Left ventricle myocardium inferior (tissue), 1 donor: ENCODE results near the gene PFKM. TPM values are rescaled to one million over a fixed set of nuclear protein-coding genes. Genes with fewer than 3 reads are reported as not detected.

ENCODE experiments used
- DNase-seq: peaks from one replicate; pipeline ENCODE4 v3.0.0-alpha.2; 2020
- H3K27ac ChIP-seq: fragments of 200-600 bp; replicated peaks from 2 replicates; pipeline ENCODE4 v1.8.0; 2021
- H3K27me3 ChIP-seq: fragments of 200-600 bp; 2 replicates; pipeline ENCODE4 v1.8.0; 2021; ENCODE audit warnings: low read depth
- H3K36me3 ChIP-seq: fragments of 200-600 bp; 2 replicates; pipeline ENCODE4 v1.8.0; 2021
- H3K4me1 ChIP-seq: fragments of 200-600 bp; 2 replicates; pipeline ENCODE4 v1.8.0; 2021
- H3K4me3 ChIP-seq: fragments of 200-600 bp; 2 replicates; pipeline ENCODE4 v1.8.0; 2021; ENCODE audit warnings: mild to moderate bottlenecking, moderate library complexity
- H3K9me3 ChIP-seq: fragments of 200-600 bp; replicated peaks from 2 replicates; pipeline ENCODE4 v1.8.0; 2021
- intact Hi-C: fragments of 100-400 bp; cut with micrococcal nuclease; formaldehyde crosslinking; loops from one replicate; pipeline ENCODE4 v1.11.0; 2022
- microRNA-seq: library from miRNA; unstranded; fragments of <30 nt; microRNA quantifications from one replicate; pipeline ENCODE4 v1.2.0, GENCODE V29; 2020
- total RNA-seq: library from RNA; stranded (reverse); fragmentation: NEBNext Ultra II Directional; extraction: Animal tissue kit (Norgen Biotek cat#: 25700); gene quantifications from one replicate; pipeline ENCODE4 v1.2.1, GENCODE V29; 2021
- TF ChIP-seq, protein P1 (sequence below): fragments of 200-600 bp; IDR thresholded peaks from 2 replicates; pipeline ENCODE4 v1.8.0; 2021; ENCODE audit warnings: antibody characterized with exemption, mild to moderate bottlenecking, borderline replicate concordance
- donor health status: DM: no; HTN: yes; CAD: no; lungs with severe emphysema.

PFKM gene
- total RNA-seq, 1 donor from 2014 or later, result 671 TPM

DNA sequence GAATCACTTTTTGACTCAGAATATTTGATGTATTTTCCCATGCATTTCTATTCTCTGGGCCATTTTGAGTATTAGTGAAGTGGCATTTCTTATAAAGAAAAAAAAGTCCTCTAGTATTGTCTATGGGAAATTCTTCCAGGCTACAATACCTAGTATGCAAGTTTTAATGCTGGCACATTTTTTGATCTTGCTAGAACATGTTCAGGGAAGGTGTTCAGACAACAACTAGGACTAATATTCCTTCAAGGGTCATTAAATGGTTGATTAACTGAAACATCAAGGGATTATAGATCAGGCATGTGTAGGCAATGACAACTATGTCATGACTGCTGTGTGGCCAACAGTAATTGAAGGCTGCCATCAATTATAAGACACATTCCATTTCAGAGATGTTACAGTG, 71.9 kb downstream of the PFKM start:
- TF ChIP-seq, protein P1, sequence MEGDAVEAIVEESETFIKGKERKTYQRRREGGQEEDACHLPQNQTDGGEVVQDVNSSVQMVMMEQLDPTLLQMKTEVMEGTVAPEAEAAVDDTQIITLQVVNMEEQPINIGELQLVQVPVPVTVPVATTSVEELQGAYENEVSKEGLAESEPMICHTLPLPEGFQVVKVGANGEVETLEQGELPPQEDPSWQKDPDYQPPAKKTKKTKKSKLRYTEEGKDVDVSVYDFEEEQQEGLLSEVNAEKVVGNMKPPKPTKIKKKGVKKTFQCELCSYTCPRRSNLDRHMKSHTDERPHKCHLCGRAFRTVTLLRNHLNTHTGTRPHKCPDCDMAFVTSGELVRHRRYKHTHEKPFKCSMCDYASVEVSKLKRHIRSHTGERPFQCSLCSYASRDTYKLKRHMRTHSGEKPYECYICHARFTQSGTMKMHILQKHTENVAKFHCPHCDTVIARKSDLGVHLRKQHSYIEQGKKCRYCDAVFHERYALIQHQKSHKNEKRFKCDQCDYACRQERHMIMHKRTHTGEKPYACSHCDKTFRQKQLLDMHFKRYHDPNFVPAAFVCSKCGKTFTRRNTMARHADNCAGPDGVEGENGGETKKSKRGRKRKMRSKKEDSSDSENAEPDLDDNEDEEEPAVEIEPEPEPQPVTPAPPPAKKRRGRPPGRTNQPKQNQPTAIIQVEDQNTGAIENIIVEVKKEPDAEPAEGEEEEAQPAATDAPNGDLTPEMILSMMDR, result no peak
- H3K36me3 ChIP-seq, result no peaks in the 10 kb centered on the region
- no peak overlapping the region for H3K27ac ChIP-seq
- intact Hi-C loops, result loop anchor here (10.0 kb wide), 1 partner anchor 164 kb away; the partner anchor contains the start of gene ZNF641
- no peaks in the 10 kb centered on the region for H3K9me3 ChIP-seq
- H3K27me3 ChIP-seq, result no peaks in the 10 kb centered on the region
- DNase-seq, result no peak
- no peak overlapping the region for H3K4me3 ChIP-seq
- H3K4me1 ChIP-seq, result no peaks in the 10 kb centered on the region

DNA sequence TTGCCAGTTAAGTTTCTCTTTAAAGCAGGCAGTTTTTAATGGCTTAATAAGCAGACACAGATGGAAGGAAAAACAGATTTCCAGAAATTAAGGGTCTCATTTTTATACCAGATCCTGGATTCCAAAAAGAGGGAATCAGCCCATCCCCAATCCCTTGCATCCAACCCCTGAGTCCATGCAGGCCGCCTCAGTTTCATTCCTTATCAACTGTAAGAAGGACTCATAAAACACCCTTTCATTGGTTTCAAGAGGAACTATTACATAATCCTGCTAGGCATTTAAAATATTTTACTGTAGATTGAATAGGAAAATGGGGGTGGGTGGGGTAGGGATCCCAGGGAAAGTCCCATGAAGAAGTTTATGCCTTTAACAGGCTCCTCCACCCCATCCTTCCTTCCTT, 73.7 kb downstream of the PFKM start:
- Histone ChIP-seq H3K36me3 (no peaks in the 10 kb centered on the region), H3K9me3 (no peaks in the 10 kb centered on the region), H3K4me1 (peaks cover 12% of the 10 kb centered on the region), H3K27me3 (no peaks in the 10 kb centered on the region), H3K4me3 (no peak overlapping the region), H3K27ac (no peak overlapping the region)
- TF ChIP-seq, protein P1, result no peak
- intact Hi-C loops, result loop anchor here (10.0 kb wide), 1 partner anchor 162 kb away; the partner anchor contains the start of gene ZNF641
- DNase-seq, result no peak

DNA sequence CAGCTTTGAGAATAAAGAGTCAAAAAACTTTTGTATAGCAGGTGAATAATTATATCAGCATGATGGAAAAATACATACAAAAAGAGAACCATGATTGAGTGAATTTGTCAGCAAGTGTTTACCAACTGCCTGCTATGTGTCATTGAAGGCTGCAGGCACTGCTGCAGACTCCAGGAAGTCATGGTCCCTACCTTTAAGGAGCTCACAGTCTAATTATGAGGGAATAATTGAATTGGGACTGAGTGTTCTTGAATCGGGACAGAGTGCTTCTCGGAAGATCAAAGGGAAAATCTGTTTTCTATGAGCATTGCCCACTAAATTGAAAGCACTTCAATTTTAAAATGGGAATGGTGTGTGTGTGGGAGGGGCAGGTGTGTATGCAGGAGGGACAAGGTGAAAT, 74.5 kb downstream of the PFKM start:
- H3K4me1 ChIP-seq, result peaks cover 17% of the 10 kb centered on the region
- no peaks in the 10 kb centered on the region for H3K27me3 ChIP-seq
- intact Hi-C loops, result loop anchor here (10.0 kb wide), 1 partner anchor 161 kb away; the partner anchor contains the start of gene ZNF641
- no peaks in the 10 kb centered on the region for H3K9me3 ChIP-seq
- no peak for DNase-seq
- H3K4me3 ChIP-seq, result no peak overlapping the region
- H3K36me3 ChIP-seq, result no peaks in the 10 kb centered on the region
- TF ChIP-seq, protein P1, result no peak
- no peak overlapping the region for H3K27ac ChIP-seq

DNA sequence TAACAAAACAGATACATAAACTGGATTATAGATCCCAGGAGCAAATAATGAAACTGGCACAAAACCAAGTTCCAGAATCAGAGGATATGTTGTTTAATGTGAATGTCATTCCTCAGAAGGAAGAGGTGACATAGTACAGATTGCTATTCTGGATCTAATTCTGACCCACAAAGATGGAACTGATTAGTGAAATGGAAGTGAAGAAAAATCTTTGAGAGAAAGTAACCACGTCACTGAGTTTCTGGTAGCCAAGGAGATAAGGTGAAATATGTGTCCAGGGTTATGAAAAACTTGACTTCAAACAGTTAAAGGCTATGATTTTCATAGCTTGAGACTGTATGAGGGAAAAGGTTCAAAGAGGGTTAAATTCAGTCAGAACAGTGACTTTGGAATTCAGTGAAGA, 75.6 kb downstream of the PFKM start:
- H3K9me3 ChIP-seq, result no peaks in the 10 kb centered on the region
- no peak overlapping the region for H3K27ac ChIP-seq
- TF ChIP-seq, protein P1, result no peak
- H3K4me3 ChIP-seq, result no peak overlapping the region
- DNase-seq, result no peak
- intact Hi-C loops, result loop anchor here (10.0 kb wide), 1 partner anchor 160 kb away; the partner anchor contains the start of gene ZNF641
- peaks cover 29% of the 10 kb centered on the region for H3K4me1 ChIP-seq
- no peaks in the 10 kb centered on the region for H3K36me3 ChIP-seq
- H3K27me3 ChIP-seq, result no peaks in the 10 kb centered on the region

Small RNA genes within 50 kb of the gene (microRNA-seq; reads per million reads assigned to microRNA genes)
- gene MIR6505, result 22.8 reads per million, percentile 40 among the genes with 10 or more reads in this experiment

Other genes starting within 250 kb of the PFKM start
- gene VDR, start 214.4 kb upstream of the PFKM start, total RNA-seq, result 0.33 TPM
- gene TMEM106C, start 155.8 kb upstream of the PFKM start, total RNA-seq, result 48.1 TPM
- gene COL2A1, start 114.9 kb upstream of the PFKM start, total RNA-seq, result not detected
- gene SENP1, start 13.3 kb upstream of the PFKM start, total RNA-seq, result 5.3 TPM
- gene ASB8, start 38.2 kb downstream of the PFKM start, total RNA-seq, result 80.3 TPM
- 1.0 TPM for gene CCDC184, start 64.3 kb downstream of the PFKM start, total RNA-seq
- gene OR10AD1, start 83.9 kb downstream of the PFKM start, total RNA-seq, result not detected
- gene ZNF641, start 231.6 kb downstream of the PFKM start, total RNA-seq, result 16.0 TPM